SKM-1 treated with dmso at 0.1 percent for 144 hours (cell line): ENCODE measurements around the gene HOXD12.

Experiments
- DNase-seq: peaks from one replicate; lab custom pipeline; 2025; ENCODE audit not compliant: unreplicated experiment; lab: John Stamatoyannopoulos, UW

Gene HOXD12

GRCh38 chr2:176099728-176100546 lies at the start of gene HOXD12:
Gene HOXD12, plus strand, starts transcription at chr2:176099795. Its CDS starts 7 bp downstream, at chr2:176099802.
- DNase-seq: no peak

- no peak for DNase-seq
These were observed 43.2 kb upstream of the HOXD12 start for GRCh38 chr2:176056406-176056805.

- no peak for DNase-seq
These were observed 35.6 kb upstream of the HOXD12 start for GRCh38 chr2:176063958-176064357.

GRCh38 chr2:176066645-176067588 lies 32.7 kb upstream of the HOXD12 start:
- no peak for DNase-seq

- no peak for DNase-seq
These were observed 31.8 kb upstream of the HOXD12 start for GRCh38 chr2:176067589-176068418.

- no peak for DNase-seq
These were observed 31.2 kb upstream of the HOXD12 start for GRCh38 chr2:176068419-176068832.

- DNase-seq: no peak
These were observed 28.0 kb upstream of the HOXD12 start for GRCh38 chr2:176071330-176072291.

GRCh38 chr2:176072292-176072669 lies 27.3 kb upstream of the HOXD12 start:
- no peak for DNase-seq

GRCh38 chr2:176072951-176073904 lies 26.4 kb upstream of the HOXD12 start:
- DNase-seq: no peak

- no peak for DNase-seq
These were observed 24.6 kb upstream of the HOXD12 start for GRCh38 chr2:176074919-176075425.

GRCh38 chr2:176075481-176075880 lies 24.1 kb upstream of the HOXD12 start:
- no peak for DNase-seq

GRCh38 chr2:176076063-176076462 lies 23.5 kb upstream of the HOXD12 start:
- no peak for DNase-seq

- no peak for DNase-seq
These were observed 22.8 kb upstream of the HOXD12 start for GRCh38 chr2:176076796-176077195.

- no peak for DNase-seq
These were observed 20.9 kb upstream of the HOXD12 start for GRCh38 chr2:176078541-176079284.

GRCh38 chr2:176079285-176079830 lies 20.2 kb upstream of the HOXD12 start:
- no peak for DNase-seq

GRCh38 chr2:176079831-176080539 lies 19.6 kb upstream of the HOXD12 start:
- DNase-seq: peak; percentile 21
